Endothelial cell of umbilical vein (primary cell): ENCODE results near the gene QSER1. TPM values are rescaled to one million over a fixed set of nuclear protein-coding genes. Genes with fewer than 3 reads are reported as not detected.

Experiments used
- BruUV-seq: library from RNA; stranded (reverse); fragments of 400-500 nt; replicated peaks from 2 replicates; lab custom pipeline; 2021; lab: Mats Ljungman, UMichigan
- CTCF ChIA-PET: fragments of 300-600, 350-600 bp; sonication (Branson Sonifier 250); formaldehyde crosslinking; loops from one replicate; lab custom pipeline; 2021; ENCODE audit warnings: antibody characterized with exemption, inconsistent platforms; lab: Charles Lee
- POLR2A ChIA-PET: fragments of 300-600, 350-600 bp; sonication (Branson Sonifier 250); formaldehyde crosslinking; loops from one replicate; lab custom pipeline; 2021; ENCODE audit warnings: antibody characterized with exemption, inconsistent platforms; lab: Charles Lee
- DNase-seq: peaks from one replicate; pipeline ENCODE4 v3.0.0-alpha.2; 2011; ENCODE audit warnings: low read depth, low spot score
- FAIRE-seq: peaks from 2 replicates; lab custom pipeline; 2011; peaks lifted over from hg19 to GRCh38; lab: Jason Lieb, UNC
- H2AFZ ChIP-seq: 2 replicates; pipeline ENCODE4 v1.6.0; 2012; ENCODE audit warnings: low read depth, low read length, control low read depth, inconsistent platforms
- H3K27ac ChIP-seq: 2 replicates; pipeline ENCODE4 v1.5.1; 2011; ENCODE audit warnings: low read depth, mild to moderate bottlenecking, control low read depth, low read length, moderate library complexity; ENCODE audit not compliant: insufficient read depth
- H3K27me3 ChIP-seq, 2 experiments: 2 replicates each; pipeline versions ENCODE4 v1.6.0 to v1.6.1; 2011; ENCODE audit warnings: low read length in 2 of 2, mixed read lengths in 1 of 2; ENCODE audit not compliant: control insufficient read depth in 2 of 2, insufficient read depth in 2 of 2
- H3K36me3 ChIP-seq, 2 experiments: 2 replicates in 1 of 2; 3 replicates in 1 of 2; pipeline ENCODE4 v1.5.1; 2011; ENCODE audit warnings: low read length in 2 of 2, mild to moderate bottlenecking in 1 of 2, moderate library complexity in 1 of 2; ENCODE audit not compliant: control insufficient read depth in 2 of 2, insufficient read depth in 2 of 2; ENCODE audit errors: extremely low read depth in 1 of 2
- H3K4me1 ChIP-seq: 3 replicates; pipeline ENCODE4 v1.5.1; 2011; ENCODE audit warnings: mild to moderate bottlenecking, low read length; ENCODE audit not compliant: control insufficient read depth, insufficient read depth; ENCODE audit errors: extremely low read depth
- H3K4me2 ChIP-seq: 2 replicates; pipeline ENCODE4 v1.6.1; 2011; ENCODE audit warnings: low read length, control low read depth, mixed read lengths; ENCODE audit not compliant: insufficient read depth
- H3K4me3 ChIP-seq, 3 experiments: fragments of 200-600 bp in 1 of 3; sonication (generic), shearing (Covaris generic) in 1 of 3; replicated peaks in 1 of 3; 2 replicates each; pipeline ENCODE4 v1.5.1; 2011 to 2016; ENCODE audit warnings: control low read depth in 3 of 3, low read length in 3 of 3, mild to moderate bottlenecking in 2 of 3, inconsistent platforms in 1 of 3, low read depth in 1 of 3, moderate library complexity in 1 of 3; ENCODE audit not compliant: insufficient read depth in 1 of 3
- H3K79me2 ChIP-seq: 2 replicates; pipeline ENCODE4 v1.6.0; 2012; ENCODE audit warnings: low read length, inconsistent platforms; ENCODE audit not compliant: control insufficient read depth, insufficient read depth
- H3K9ac ChIP-seq: replicated peaks from 2 replicates; pipeline ENCODE3; 2011; ENCODE audit warnings: low read length, control low read depth; ENCODE audit not compliant: insufficient read depth; ENCODE audit errors: extremely low read depth
- H3K9me1 ChIP-seq: replicated peaks from 3 replicates; pipeline ENCODE4 v1.6.0; 2011; ENCODE audit warnings: mild to moderate bottlenecking, low read length; ENCODE audit not compliant: control insufficient read depth, insufficient read depth; ENCODE audit errors: extremely low read depth
- H3K9me3 ChIP-seq: replicated peaks from 2 replicates; pipeline ENCODE4 v1.5.1; 2012; ENCODE audit warnings: low read length, inconsistent platforms; ENCODE audit not compliant: control insufficient read depth, insufficient read depth
- H4K20me1 ChIP-seq: replicated peaks from 2 replicates; pipeline ENCODE3; 2011; ENCODE audit warnings: mild to moderate bottlenecking, low read length; ENCODE audit not compliant: control insufficient read depth, insufficient read depth; ENCODE audit errors: extremely low read depth
- EZH2 ChIP-seq: IDR thresholded peaks from 2 replicates; pipeline ENCODE4 v1.6.1; 2012; ENCODE audit warnings: borderline replicate concordance, low read depth, mild to moderate bottlenecking, moderate library complexity, low read length, inconsistent platforms; ENCODE audit not compliant: severe bottlenecking
- FOS ChIP-seq: IDR thresholded peaks from 2 replicates; pipeline ENCODE4 v1.6.1; 2011; ENCODE audit warnings: mild to moderate bottlenecking, low read length, moderate library complexity, borderline replicate concordance; ENCODE audit not compliant: insufficient read depth
- GATA2 ChIP-seq: IDR thresholded peaks from 2 replicates; pipeline ENCODE4 v1.7.0; 2011; ENCODE audit warnings: low read depth, mild to moderate bottlenecking, moderate library complexity, mixed read lengths, low read length; ENCODE audit not compliant: insufficient read length, insufficient read depth
- JUN ChIP-seq: IDR thresholded peaks from 2 replicates; pipeline ENCODE4 v1.6.1; 2011; ENCODE audit warnings: borderline replicate concordance, low read depth; ENCODE audit not compliant: insufficient read length, insufficient read depth
- MYC ChIP-seq: IDR thresholded peaks from one replicate; pipeline ENCODE4 v1.6.1; 2011; ENCODE audit warnings: mild to moderate bottlenecking, low read depth, low read length
- POLR2A ChIP-seq: IDR thresholded peaks from 2 replicates; pipeline ENCODE4 v1.6.1; 2012; ENCODE audit warnings: low read depth, mild to moderate bottlenecking, control low read depth, low read length
- POLR2AphosphoS5 ChIP-seq: IDR thresholded peaks from 2 replicates; pipeline ENCODE4 v1.6.1; 2012; ENCODE audit warnings: low read depth, mild to moderate bottlenecking, control low read depth, low read length, moderate library complexity; ENCODE audit not compliant: insufficient read depth
- dilution Hi-C: fragments of 300-500 bp; cut with MboI; formaldehyde crosslinking; loops from one replicate; pipeline ENCODE4 v1.15.0; 2019; ENCODE audit warnings: low sequenced_read_pairs; ENCODE audit not compliant: extremely low pct_ligation_motif_present
- intact Hi-C: fragments of 100-400 bp; cut with micrococcal nuclease; formaldehyde crosslinking; loops from one replicate; pipeline ENCODE4 v1.10.0; 2022
- polyA plus RNA-seq, 4 experiments: library from polyadenylated mRNA; depleted of rRNA in 3 of 4; stranded (reverse) in 3 of 4; unstranded in 1 of 4; fragments of >200 nt; gene quantifications; 2 replicates each; pipeline versions ENCODE4 v1.2.1 to v1.2.3, GENCODE V29; 2011 to 2012; ENCODE audit warnings: missing spikeins in 1 of 4
- total RNA-seq: library from RNA; stranded (reverse); gene quantifications from 2 replicates; pipeline ENCODE4 v1.2.3, GENCODE V29; 2021
- TF ChIP-seq, protein P1 (sequence below), 2 donors: IDR thresholded peaks; 1 replicate in 1 of 2; 2 replicates in 1 of 2; pipeline ENCODE4 v1.5.1; 2011; ENCODE audit warnings: low read length in 2 of 2, mild to moderate bottlenecking in 2 of 2, moderate library complexity in 2 of 2, control low read depth in 1 of 2, inconsistent platforms in 1 of 2, low read depth in 1 of 2; ENCODE audit not compliant: insufficient read depth in 1 of 2; ENCODE audit errors: extremely low read depth in 1 of 2
- TF ChIP-seq, protein P2 (sequence below): IDR thresholded peaks from 2 replicates; pipeline ENCODE4 v1.6.1; 2011; ENCODE audit not compliant: insufficient read depth, insufficient read length

QSER1 gene
- total and polyA plus RNA-seq, 2 donors (not counting 3 experiments of a cell fraction or from before 2014, with no cell fraction given) = 5.5 to 36.6 TPM

DNA sequence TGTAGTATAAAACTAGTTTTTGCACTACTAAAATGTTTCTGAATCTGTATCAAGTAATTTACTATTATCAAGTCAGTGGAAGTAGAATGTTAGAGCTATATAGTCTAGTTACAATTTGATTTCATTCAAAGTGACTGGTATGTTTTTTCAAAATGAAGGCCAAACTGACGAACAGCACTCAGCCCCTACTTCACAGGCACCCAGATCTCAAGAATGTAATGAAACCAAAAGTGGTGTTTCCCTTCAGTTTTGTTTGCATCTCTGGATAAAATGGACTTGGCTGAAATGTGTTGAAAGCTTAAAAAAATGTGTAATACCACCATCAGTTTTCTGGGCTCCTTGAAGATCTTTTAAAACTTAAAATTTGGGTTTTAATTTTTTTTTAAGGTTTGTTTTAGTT, 46.4 kb downstream of the QSER1 start:
- Histone ChIP-seq H3K9ac (no peak overlapping the region), H3K9me3 (no peaks in the 10 kb centered on the region), H3K4me2 (no peak overlapping the region), H3K4me1 (no peaks in the 10 kb centered on the region), H3K79me2 (peaks cover 16% of the 10 kb centered on the region), H3K4me3 (no peak overlapping the region), H3K36me3 (peaks cover 2% of the 10 kb centered on the region in 2 experiments), H3K27ac (no peak overlapping the region), H3K9me1 (no peaks in the 10 kb centered on the region), H2AFZ (no peak overlapping the region), H4K20me1 (no peaks in the 10 kb centered on the region), H3K27me3 (no peaks in the 10 kb centered on the region)
- intact Hi-C loops = no loop called here
- TF ChIP-seq, protein P1, sequence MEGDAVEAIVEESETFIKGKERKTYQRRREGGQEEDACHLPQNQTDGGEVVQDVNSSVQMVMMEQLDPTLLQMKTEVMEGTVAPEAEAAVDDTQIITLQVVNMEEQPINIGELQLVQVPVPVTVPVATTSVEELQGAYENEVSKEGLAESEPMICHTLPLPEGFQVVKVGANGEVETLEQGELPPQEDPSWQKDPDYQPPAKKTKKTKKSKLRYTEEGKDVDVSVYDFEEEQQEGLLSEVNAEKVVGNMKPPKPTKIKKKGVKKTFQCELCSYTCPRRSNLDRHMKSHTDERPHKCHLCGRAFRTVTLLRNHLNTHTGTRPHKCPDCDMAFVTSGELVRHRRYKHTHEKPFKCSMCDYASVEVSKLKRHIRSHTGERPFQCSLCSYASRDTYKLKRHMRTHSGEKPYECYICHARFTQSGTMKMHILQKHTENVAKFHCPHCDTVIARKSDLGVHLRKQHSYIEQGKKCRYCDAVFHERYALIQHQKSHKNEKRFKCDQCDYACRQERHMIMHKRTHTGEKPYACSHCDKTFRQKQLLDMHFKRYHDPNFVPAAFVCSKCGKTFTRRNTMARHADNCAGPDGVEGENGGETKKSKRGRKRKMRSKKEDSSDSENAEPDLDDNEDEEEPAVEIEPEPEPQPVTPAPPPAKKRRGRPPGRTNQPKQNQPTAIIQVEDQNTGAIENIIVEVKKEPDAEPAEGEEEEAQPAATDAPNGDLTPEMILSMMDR (IDR thresholded peaks at IDR 0.05; ENCODE audit: extremely low read depth in 1 of 2, insufficient read depth in 1 of 2, low read depth in 1 of 2, low read length in 2 of 2) = no peak
- TF ChIP-seq, protein P2, sequence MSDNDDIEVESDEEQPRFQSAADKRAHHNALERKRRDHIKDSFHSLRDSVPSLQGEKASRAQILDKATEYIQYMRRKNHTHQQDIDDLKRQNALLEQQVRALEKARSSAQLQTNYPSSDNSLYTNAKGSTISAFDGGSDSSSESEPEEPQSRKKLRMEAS = no peak
- TF ChIP-seq POLR2A (no peak), FOS (no peak), POLR2AphosphoS5 (no peak), GATA2 (no peak), EZH2 (no peak), JUN (no peak), MYC (no peak)
- POLR2A ChIA-PET = interaction anchor here (0.7 kb wide), 1 partner anchor 138 kb away, joined by 4 read pairs; no protein-coding TSS in a partner anchor
- dilution Hi-C loops = no loop called here
- no TSS peak for BruUV-seq
- DNase-seq (no peak), FAIRE-seq (no peak)
- CTCF ChIA-PET = no interaction called here
